Mesothelial cell of epicardium (in vitro differentiated cells): Measurements from ENCODE around the gene GREB1L. TPM values are rescaled to one million over a fixed set of nuclear protein-coding genes. Genes with fewer than 3 reads are reported as not detected.

ENCODE experiments used
- DNase-seq, 2 experiments: peaks; one replicate each; pipeline ENCODE4 v3.0.0; 2021; ENCODE audit warnings: low spot score in 2 of 2; ENCODE audit not compliant: unreplicated experiment in 2 of 2
- H3K27ac Mint-ChIP-seq: 2 replicates; pipeline ENCODE4 v1.8.0; 2021; ENCODE audit warnings: mixed read lengths
- H3K27me3 Mint-ChIP-seq: 2 replicates; pipeline ENCODE4 v1.8.0; 2021; ENCODE audit warnings: low read depth, mixed read lengths
- H3K36me3 Mint-ChIP-seq: 2 replicates; pipeline ENCODE4 v1.8.0; 2021; ENCODE audit warnings: mixed read lengths
- H3K4me1 Mint-ChIP-seq: 2 replicates; pipeline ENCODE4 v1.8.0; 2021; ENCODE audit warnings: mixed read lengths
- H3K4me3 Mint-ChIP-seq: 2 replicates; pipeline ENCODE4 v1.8.0; 2021; ENCODE audit warnings: mild to moderate bottlenecking, moderate library complexity, mixed read lengths
- H3K9me3 Mint-ChIP-seq: 2 replicates; pipeline ENCODE4 v1.8.0; 2021; ENCODE audit warnings: mixed read lengths
- CTCF ChIP-seq: fragments of 200-600 bp; sonication (generic); IDR thresholded peaks from one replicate; pipeline ENCODE4 v1.5.0; 2021; ENCODE audit warnings: antibody characterized with exemption; ENCODE audit not compliant: unreplicated experiment
- total RNA-seq: library from RNA; stranded (reverse); gene quantifications from 3 replicates; pipeline ENCODE4 v1.2.1, GENCODE V29; 2021

GREB1L gene
- total RNA-seq, 1 donor from 2014 or later = 25.5 TPM

DNA sequence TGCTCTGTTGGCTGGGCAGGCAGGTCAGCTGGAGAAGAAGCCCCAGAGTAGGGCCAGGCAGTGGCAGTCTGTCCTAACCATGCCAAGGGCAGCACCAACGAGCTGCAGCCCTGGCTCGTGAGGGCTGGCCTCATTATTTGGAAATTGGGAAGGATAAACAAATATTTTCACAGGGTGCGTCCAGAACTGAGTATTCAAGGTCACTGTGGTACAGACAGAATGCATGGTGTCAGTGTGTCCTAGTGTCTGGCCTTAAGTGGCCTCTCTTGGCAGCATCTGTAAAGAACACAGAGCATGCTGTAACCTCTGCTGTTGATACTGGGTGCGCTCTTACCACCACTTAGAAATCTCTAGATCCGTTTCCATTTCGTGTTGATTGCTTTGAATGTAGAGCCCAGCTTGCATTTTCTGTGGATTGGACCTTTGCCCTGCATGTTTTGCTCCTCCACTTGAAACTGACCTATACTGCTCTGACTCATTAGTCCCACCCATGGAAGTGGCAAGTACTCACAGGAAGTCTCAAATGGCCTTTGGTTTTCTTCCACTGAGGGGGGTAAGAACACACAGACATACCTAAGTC lies 88.2 kb downstream of the GREB1L start:
- Mint-ChIP-seq H3K27me3 (no peaks in the 10 kb centered on the region), H3K4me3 (no peak overlapping the region), H3K36me3 (no peaks in the 10 kb centered on the region), H3K4me1 (peaks cover 19% of the 10 kb centered on the region), H3K9me3 (no peaks in the 10 kb centered on the region), H3K27ac (no peak overlapping the region)
- DNase-seq = no peak
- TF ChIP-seq CTCF = no peak

DNA sequence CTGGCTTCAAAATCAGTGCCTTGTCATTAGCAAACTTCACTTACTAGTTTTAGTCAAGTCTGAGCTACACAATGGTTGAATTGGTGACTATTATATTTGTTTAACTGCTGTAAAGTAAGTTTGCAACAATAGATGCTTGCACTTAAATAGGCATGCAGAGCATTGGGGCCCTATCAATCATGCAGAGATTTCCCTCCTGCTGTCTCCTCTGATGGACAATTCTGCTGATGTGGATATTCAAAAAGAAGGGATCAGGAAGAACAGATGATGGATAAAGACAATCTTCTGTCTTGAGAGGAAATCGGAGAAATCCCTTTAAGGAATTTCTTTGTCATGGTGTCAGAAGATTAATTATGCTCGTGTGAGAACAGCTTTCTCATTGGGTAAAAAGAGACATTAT lies 89.0 kb downstream of the GREB1L start:
- no peaks in the 10 kb centered on the region for H3K27me3 Mint-ChIP-seq
- H3K9me3 Mint-ChIP-seq = no peaks in the 10 kb centered on the region
- H3K36me3 Mint-ChIP-seq = no peaks in the 10 kb centered on the region
- no peak for DNase-seq
- H3K4me1 Mint-ChIP-seq = peaks cover 19% of the 10 kb centered on the region
- H3K27ac Mint-ChIP-seq = no peak overlapping the region
- H3K4me3 Mint-ChIP-seq = no peak overlapping the region
- no peak for TF ChIP-seq CTCF

- no peak overlapping the region for H3K27ac Mint-ChIP-seq
- TF ChIP-seq CTCF = no peak
- H3K9me3 Mint-ChIP-seq = no peaks in the 10 kb centered on the region
- no peak for DNase-seq
- no peak overlapping the region for H3K4me3 Mint-ChIP-seq
- H3K36me3 Mint-ChIP-seq = no peaks in the 10 kb centered on the region
- H3K27me3 Mint-ChIP-seq = no peaks in the 10 kb centered on the region
- H3K4me1 Mint-ChIP-seq = peaks cover 14% of the 10 kb centered on the region
Measured at GRCh38 chr18:21335927-21336488, 94.0 kb downstream of the GREB1L start.

- H3K4me3 Mint-ChIP-seq = no peak overlapping the region
- no peak for DNase-seq
- H3K27me3 Mint-ChIP-seq = no peaks in the 10 kb centered on the region
- H3K4me1 Mint-ChIP-seq = peaks cover 12% of the 10 kb centered on the region
- no peaks in the 10 kb centered on the region for H3K36me3 Mint-ChIP-seq
- H3K9me3 Mint-ChIP-seq = no peaks in the 10 kb centered on the region
- H3K27ac Mint-ChIP-seq = no peak overlapping the region
- no peak for TF ChIP-seq CTCF
Measured at GRCh38 chr18:21336846-21337245, 94.8 kb downstream of the GREB1L start.

- H3K27me3 Mint-ChIP-seq = no peaks in the 10 kb centered on the region
- peaks cover 10% of the 10 kb centered on the region for H3K4me1 Mint-ChIP-seq
- TF ChIP-seq CTCF = no peak
- no peaks in the 10 kb centered on the region for H3K9me3 Mint-ChIP-seq
- DNase-seq = no peak
- no peak overlapping the region for H3K4me3 Mint-ChIP-seq
- H3K27ac Mint-ChIP-seq = no peak overlapping the region
- no peaks in the 10 kb centered on the region for H3K36me3 Mint-ChIP-seq
Measured at GRCh38 chr18:21341141-21341540, 99.1 kb downstream of the GREB1L start.
